ENCODE measurements around the gene PREB. TPM values are rescaled to one million over a fixed set of nuclear protein-coding genes. Genes with fewer than 3 reads are reported as not detected.
A peak's percentile ranks its signal among the peaks of the same experiment; 100 is the strongest.

Gene PREB
- total and polyA plus RNA-seq, 2 of the 13 experiments (the other 11 are each of a cell fraction or from before 2014, with no cell fraction given), result 112 to 192 TPM

DNA sequence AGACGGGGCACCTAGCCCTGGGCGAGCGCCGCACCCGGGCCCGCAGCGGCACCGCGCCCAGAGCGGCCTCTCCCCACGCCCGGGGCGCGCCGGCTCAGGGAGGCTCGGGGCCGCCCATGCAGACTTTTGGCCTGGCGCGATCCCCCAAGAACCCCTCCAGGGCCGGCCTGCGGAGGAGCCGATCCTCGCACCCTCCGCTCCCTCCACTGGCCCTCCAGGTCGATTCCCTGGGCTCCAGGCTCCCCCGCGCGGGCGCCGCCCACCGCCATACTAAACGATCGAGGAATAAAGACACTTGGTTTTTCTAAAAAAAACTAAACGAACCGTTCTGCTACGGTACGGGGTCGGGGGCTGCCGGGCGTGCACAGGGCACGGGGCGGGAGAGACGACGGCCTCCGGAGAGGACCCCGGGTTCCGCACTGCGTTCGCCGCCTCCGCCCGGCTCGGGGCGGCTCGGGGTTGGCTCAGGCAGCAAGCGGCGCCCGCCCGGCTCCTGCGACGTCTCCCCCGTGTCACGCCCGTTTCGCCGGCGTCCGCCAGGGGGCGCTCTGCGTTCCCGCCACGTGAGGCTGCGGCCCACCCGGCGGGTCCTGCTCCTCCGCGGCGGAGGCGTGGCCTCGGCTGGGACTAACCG is 48.2 kb downstream of the PREB start (continued):
- TF ChIP-seq CENPX (CRISPR knock-in tag; IDR thresholded peaks at IDR 0.05) (no peak), NFYC (CRISPR knock-in tag; IDR thresholded peaks at IDR 0.05) (peak; percentile 59), ZNF20 (CRISPR knock-in tag; IDR thresholded peaks at IDR 0.05) (no peak), KDM6A (CRISPR knock-in tag; IDR thresholded peaks at IDR 0.05; ENCODE audit: low read depth) (no peak), JARID2 (CRISPR knock-in tag; IDR thresholded peaks at IDR 0.05; ENCODE audit: insufficient replicate concordance) (no peak), ARNT2 (CRISPR knock-in tag; IDR thresholded peaks at IDR 0.05; ENCODE audit: low read depth) (peak; percentile 98), MAFF (IDR thresholded peaks at IDR 0.05; ENCODE audit: low read depth, low read length) (no peak), EEA1 (CRISPR knock-in tag; IDR thresholded peaks at IDR 0.05; ENCODE audit: borderline replicate concordance) (peak; percentile 58; the same call in 1 of the 2 replicates), ZNF567 (CRISPR knock-in tag; IDR thresholded peaks at IDR 0.05; ENCODE audit: borderline replicate concordance) (no peak; the same call in 1 of the 2 replicates)
- TF ChIP-seq, protein P1, sequence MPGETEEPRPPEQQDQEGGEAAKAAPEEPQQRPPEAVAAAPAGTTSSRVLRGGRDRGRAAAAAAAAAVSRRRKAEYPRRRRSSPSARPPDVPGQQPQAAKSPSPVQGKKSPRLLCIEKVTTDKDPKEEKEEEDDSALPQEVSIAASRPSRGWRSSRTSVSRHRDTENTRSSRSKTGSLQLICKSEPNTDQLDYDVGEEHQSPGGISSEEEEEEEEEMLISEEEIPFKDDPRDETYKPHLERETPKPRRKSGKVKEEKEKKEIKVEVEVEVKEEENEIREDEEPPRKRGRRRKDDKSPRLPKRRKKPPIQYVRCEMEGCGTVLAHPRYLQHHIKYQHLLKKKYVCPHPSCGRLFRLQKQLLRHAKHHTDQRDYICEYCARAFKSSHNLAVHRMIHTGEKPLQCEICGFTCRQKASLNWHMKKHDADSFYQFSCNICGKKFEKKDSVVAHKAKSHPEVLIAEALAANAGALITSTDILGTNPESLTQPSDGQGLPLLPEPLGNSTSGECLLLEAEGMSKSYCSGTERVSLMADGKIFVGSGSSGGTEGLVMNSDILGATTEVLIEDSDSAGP (CRISPR knock-in tag; IDR thresholded peaks at IDR 0.05; ENCODE audit: borderline replicate concordance), result no peak; the same call in 1 of the 2 replicates
- TF ChIP-seq, protein P2, sequence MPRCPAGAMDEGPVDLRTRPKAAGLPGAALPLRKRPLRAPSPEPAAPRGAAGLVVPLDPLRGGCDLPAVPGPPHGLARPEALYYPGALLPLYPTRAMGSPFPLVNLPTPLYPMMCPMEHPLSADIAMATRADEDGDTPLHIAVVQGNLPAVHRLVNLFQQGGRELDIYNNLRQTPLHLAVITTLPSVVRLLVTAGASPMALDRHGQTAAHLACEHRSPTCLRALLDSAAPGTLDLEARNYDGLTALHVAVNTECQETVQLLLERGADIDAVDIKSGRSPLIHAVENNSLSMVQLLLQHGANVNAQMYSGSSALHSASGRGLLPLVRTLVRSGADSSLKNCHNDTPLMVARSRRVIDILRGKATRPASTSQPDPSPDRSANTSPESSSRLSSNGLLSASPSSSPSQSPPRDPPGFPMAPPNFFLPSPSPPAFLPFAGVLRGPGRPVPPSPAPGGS (CRISPR knock-in tag; IDR thresholded peaks at IDR 0.05), result 0 out of 2 replicates have a peak, but pooled peaks have one; percentile 52
- TF ChIP-seq, protein P3, sequence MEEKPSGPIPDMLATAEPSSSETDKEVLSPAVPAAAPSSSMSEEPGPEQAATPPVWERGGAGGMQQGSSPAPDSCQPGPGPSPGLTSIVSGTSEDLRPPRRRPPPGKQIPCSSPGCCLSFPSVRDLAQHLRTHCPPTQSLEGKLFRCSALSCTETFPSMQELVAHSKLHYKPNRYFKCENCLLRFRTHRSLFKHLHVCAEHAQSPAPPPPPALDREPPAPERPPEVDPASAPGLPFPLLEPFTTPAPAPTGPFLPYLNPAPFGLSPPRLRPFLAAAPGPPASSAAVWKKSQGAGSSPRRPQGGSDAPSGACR (CRISPR knock-in tag; IDR thresholded peaks at IDR 0.05), result no peak
- TF ChIP-seq, protein P4, sequence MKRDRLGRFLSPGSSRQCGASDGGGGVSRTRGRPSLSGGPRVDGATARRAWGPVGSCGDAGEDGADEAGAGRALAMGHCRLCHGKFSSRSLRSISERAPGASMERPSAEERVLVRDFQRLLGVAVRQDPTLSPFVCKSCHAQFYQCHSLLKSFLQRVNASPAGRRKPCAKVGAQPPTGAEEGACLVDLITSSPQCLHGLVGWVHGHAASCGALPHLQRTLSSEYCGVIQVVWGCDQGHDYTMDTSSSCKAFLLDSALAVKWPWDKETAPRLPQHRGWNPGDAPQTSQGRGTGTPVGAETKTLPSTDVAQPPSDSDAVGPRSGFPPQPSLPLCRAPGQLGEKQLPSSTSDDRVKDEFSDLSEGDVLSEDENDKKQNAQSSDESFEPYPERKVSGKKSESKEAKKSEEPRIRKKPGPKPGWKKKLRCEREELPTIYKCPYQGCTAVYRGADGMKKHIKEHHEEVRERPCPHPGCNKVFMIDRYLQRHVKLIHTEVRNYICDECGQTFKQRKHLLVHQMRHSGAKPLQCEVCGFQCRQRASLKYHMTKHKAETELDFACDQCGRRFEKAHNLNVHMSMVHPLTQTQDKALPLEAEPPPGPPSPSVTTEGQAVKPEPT (CRISPR knock-in tag; IDR thresholded peaks at IDR 0.05; ENCODE audit: low read depth), result no peak
- TF ChIP-seq, protein P5, sequence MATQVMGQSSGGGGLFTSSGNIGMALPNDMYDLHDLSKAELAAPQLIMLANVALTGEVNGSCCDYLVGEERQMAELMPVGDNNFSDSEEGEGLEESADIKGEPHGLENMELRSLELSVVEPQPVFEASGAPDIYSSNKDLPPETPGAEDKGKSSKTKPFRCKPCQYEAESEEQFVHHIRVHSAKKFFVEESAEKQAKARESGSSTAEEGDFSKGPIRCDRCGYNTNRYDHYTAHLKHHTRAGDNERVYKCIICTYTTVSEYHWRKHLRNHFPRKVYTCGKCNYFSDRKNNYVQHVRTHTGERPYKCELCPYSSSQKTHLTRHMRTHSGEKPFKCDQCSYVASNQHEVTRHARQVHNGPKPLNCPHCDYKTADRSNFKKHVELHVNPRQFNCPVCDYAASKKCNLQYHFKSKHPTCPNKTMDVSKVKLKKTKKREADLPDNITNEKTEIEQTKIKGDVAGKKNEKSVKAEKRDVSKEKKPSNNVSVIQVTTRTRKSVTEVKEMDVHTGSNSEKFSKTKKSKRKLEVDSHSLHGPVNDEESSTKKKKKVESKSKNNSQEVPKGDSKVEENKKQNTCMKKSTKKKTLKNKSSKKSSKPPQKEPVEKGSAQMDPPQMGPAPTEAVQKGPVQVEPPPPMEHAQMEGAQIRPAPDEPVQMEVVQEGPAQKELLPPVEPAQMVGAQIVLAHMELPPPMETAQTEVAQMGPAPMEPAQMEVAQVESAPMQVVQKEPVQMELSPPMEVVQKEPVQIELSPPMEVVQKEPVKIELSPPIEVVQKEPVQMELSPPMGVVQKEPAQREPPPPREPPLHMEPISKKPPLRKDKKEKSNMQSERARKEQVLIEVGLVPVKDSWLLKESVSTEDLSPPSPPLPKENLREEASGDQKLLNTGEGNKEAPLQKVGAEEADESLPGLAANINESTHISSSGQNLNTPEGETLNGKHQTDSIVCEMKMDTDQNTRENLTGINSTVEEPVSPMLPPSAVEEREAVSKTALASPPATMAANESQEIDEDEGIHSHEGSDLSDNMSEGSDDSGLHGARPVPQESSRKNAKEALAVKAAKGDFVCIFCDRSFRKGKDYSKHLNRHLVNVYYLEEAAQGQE (IDR thresholded peaks at IDR 0.05; ENCODE audit: borderline replicate concordance in 1 of 2, low read depth in 1 of 2, low read length in 2 of 2), result peak in 1 of 2 experiments; percentile 28; a peak in 1 of 4 replicates
- TF ChIP-seq, protein P6, sequence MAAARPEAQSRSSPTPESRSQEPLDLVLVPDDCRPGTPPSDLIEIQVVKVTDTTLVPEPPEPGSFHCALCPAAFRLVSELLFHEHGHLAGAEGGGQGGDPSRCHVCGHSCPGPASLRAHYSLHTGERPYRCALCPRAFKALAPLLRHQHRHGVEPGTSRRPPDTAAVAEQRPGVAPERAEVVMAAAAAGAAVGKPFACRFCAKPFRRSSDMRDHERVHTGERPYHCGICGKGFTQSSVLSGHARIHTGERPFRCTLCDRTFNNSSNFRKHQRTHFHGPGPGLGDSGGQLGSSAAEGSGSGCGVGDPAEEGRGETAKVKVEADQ (CRISPR knock-in tag; IDR thresholded peaks at IDR 0.05; ENCODE audit: borderline replicate concordance), result no peak; the same call in 1 of the 2 replicates
- TF ChIP-seq, protein P7, sequence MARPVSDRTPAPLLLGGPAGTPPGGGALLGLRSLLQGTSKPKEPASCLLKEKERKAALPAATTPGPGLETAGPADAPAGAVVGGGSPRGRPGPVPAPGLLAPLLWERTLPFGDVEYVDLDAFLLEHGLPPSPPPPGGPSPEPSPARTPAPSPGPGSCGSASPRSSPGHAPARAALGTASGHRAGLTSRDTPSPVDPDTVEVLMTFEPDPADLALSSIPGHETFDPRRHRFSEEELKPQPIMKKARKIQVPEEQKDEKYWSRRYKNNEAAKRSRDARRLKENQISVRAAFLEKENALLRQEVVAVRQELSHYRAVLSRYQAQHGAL (CRISPR knock-in tag; IDR thresholded peaks at IDR 0.05; ENCODE audit: not compliant biosample characterization), result no peak

All from HepG2 (cell line).